K562 (cell line): ENCODE data around the gene DDR1. TPM values are rescaled to one million over a fixed set of nuclear protein-coding genes. Genes with fewer than 3 reads are reported as not detected.

Source experiments
- ARID1B ChIP-seq: fragments of 450-650 bp; IDR thresholded peaks from 2 replicates; pipeline ENCODE4 v1.6.1; 2016; ENCODE audit warnings: antibody characterized with exemption, mild to moderate bottlenecking, inconsistent platforms
- CBX3 ChIP-seq, 2 experiments: IDR thresholded peaks; 1 replicate in 1 of 2; 2 replicates in 1 of 2; pipeline ENCODE4 v1.6.1; 2012; ENCODE audit warnings: inconsistent platforms in 2 of 2, low read length in 2 of 2, borderline replicate concordance in 1 of 2, control low read depth in 1 of 2
- CTBP1 ChIP-seq: fragments of 450-650 bp; IDR thresholded peaks from 2 replicates; pipeline ENCODE4 v1.6.1; 2016; ENCODE audit warnings: borderline replicate concordance
- LEF1 ChIP-seq: fragments of 450-650 bp; IDR thresholded peaks from 2 replicates; pipeline ENCODE4 v1.6.1; 2016; ENCODE audit warnings: mild to moderate bottlenecking
- MCM7 ChIP-seq, 2 experiments: fragments of 450-650 bp; IDR thresholded peaks; 2 replicates each; pipeline ENCODE4 v1.6.1; 2016 to 2018
- NCOA1 ChIP-seq: fragments of 450-650 bp; IDR thresholded peaks from 2 replicates; pipeline ENCODE4 v1.6.1; 2016; ENCODE audit warnings: low read depth
- PML ChIP-seq: IDR thresholded peaks from 2 replicates; pipeline ENCODE4 v1.6.1; 2012; ENCODE audit warnings: low read length, inconsistent platforms
- POLR2H ChIP-seq: IDR thresholded peaks from 2 replicates; pipeline ENCODE4 v1.6.1; 2016; ENCODE audit warnings: missing genetic modification characterization, low read depth, mild to moderate bottlenecking, control low read depth, missing compliant biosample characterization, moderate library complexity
- SAP30 ChIP-seq: fragments of 200-600 bp; sonication (generic); IDR thresholded peaks from 2 replicates; pipeline ENCODE4 v1.6.1; 2012; ENCODE audit warnings: borderline replicate concordance, low read depth, mild to moderate bottlenecking, moderate library complexity, low read length, control low read depth, inconsistent platforms; ENCODE audit not compliant: insufficient read depth, poor library complexity, severe bottlenecking
- SMAD4 ChIP-seq: fragments of 250-450 bp; sonication (Bioruptor Pico); conservative IDR thresholded peaks from 2 replicates; pipeline ENCODE4 v1.8.0; 2021; ENCODE audit warnings: inconsistent platforms, mild to moderate bottlenecking, moderate library complexity
- STAT5B ChIP-seq: fragments of 250-450 bp; sonication (Bioruptor Pico); IDR thresholded peaks from 2 replicates; pipeline ENCODE4 v1.8.0; 2021; ENCODE audit warnings: mild to moderate bottlenecking, inconsistent platforms
- TCF3 ChIP-seq: sonication (generic); formaldehyde crosslinking; IDR thresholded peaks from 2 replicates; pipeline ENCODE4 v1.4.0; 2020; ENCODE audit warnings: mild to moderate bottlenecking, missing genetic modification reagents
- TRIM24 ChIP-seq, 2 experiments: fragments of 450-650 bp; IDR thresholded peaks; 2 replicates each; pipeline ENCODE4 v1.6.1; 2016
- ZFP36 ChIP-seq: fragments of 150-350 bp; IDR thresholded peaks from 2 replicates; pipeline ENCODE4 v1.6.1; 2018; ENCODE audit warnings: low read length, low read depth; ENCODE audit not compliant: partially characterized antibody
- ZNF140 ChIP-seq: fragments of 250-450 bp; sonication (Bioruptor Pico); IDR thresholded peaks from 2 replicates; pipeline ENCODE4 v1.8.0; 2021; ENCODE audit warnings: moderate library complexity, mild to moderate bottlenecking, inconsistent platforms
- ZNF436 ChIP-seq: fragments of 250-450, 450-650 bp; sonication (Bioruptor Pico); formaldehyde crosslinking; IDR thresholded peaks from 2 replicates; pipeline ENCODE4 v1.7.0; 2020; ENCODE audit warnings: mild to moderate bottlenecking
- polyA plus RNA-seq, 8 experiments: library from polyadenylated mRNA; depleted of rRNA in 4 of 8; stranded (reverse) in 5 of 8; unstranded in 3 of 8; fragments of >200 nt; fragmentation: Nextera tagmentation in 2 of 8; fragmentation: Illumina TruSeq in 1 of 8; extraction: Ambion mirVana in 2 of 8; extraction: Trizol in 1 of 8; gene quantifications; 2 replicates each; pipeline versions ENCODE4 v1.2.1 to v1.2.3, GENCODE V29; 2011 to 2014; ENCODE audit warnings: inconsistent platforms in 1 of 8, missing spikeins in 1 of 8
- total RNA-seq, 7 experiments: library from RNA; depleted of rRNA in 6 of 7; stranded (reverse); fragments of >200 nt in 6 of 7; fragmentation: Illumina TruSeq in 2 of 7; extraction: Trizol in 2 of 7; gene quantifications; 2 replicates each; pipeline versions ENCODE4 v1.2.1 to v1.2.3, GENCODE V29; 2011 to 2021; ENCODE audit warnings: low replicate concordance in 1 of 7
- TF ChIP-seq, protein P1 (sequence below): IDR thresholded peaks from 2 replicates; pipeline ENCODE4 v1.6.1; 2011; ENCODE audit warnings: borderline replicate concordance, low read depth, mild to moderate bottlenecking, moderate library complexity, low read length; ENCODE audit not compliant: insufficient read depth, poor library complexity, severe bottlenecking
- TF ChIP-seq, protein P2 (sequence below): fragments of 250-450 bp; sonication (Bioruptor Pico); IDR thresholded peaks from 2 replicates; pipeline ENCODE4 v1.4.0; 2020; ENCODE audit warnings: borderline replicate concordance
- TF ChIP-seq, protein P3 (sequence below): conservative IDR thresholded peaks from 2 replicates; pipeline ENCODE4 v1.6.1; 2011; ENCODE audit warnings: low read depth, mild to moderate bottlenecking, low read length; ENCODE audit not compliant: control insufficient read depth
- TF ChIP-seq, protein P4 (sequence below): fragments of 450-650 bp; IDR thresholded peaks from 2 replicates; pipeline ENCODE4 v1.6.1; 2016; ENCODE audit warnings: antibody characterized with exemption
- TF ChIP-seq, protein P5 (sequence below): fragments of 250-450 bp; sonication (Bioruptor Pico); IDR thresholded peaks from 2 replicates; pipeline ENCODE4 v1.5.0; 2021

Gene DDR1
- total and polyA plus RNA-seq, 9 of the 15 experiments (the other 6 are each of a cell fraction or from before 2014, with no cell fraction given): 1.4 to 44.6 (median 12.2) TPM

DNA sequence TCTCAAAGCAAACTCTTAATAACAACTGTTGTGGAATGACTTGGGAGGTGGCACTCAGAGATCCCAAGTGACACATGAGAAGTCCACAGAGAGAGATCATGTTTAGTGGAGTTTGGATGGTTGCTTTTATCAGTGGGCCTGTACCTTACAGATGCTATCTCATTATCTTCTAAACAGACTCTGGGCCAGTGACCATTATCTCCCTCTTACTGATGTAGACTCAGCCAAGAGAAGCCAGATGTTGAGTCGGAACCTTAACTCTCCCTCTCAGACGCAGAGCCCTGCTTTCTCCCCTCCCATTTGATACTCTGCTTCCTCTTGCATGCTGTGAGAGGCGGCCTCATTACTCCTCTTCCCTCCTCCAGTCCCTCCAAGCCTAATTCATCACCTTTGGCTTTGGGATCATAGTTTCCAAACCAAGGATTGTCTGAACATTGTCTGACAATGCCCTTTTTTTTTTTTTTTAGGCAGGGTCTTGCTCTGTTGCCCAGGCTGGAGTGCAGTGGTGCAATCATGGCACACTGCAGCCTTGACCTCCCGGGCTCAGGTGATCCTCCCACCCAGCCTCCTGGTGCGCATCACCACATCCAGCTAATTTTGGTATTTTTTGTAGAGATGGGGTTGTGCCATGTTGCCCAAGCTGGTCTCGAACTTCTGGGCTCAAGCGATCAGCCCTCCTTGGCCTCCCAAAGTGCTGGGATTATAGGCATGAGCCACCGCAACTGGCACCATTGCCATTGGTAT lies 4.5 kb upstream of the DDR1 start (continued):
- no peak for TF ChIP-seq ZNF140 (CRISPR knock-in tag)
- no peak for TF ChIP-seq POLR2H (tag)
- peak; percentile 89 for TF ChIP-seq ARID1B
- TF ChIP-seq, protein P1, sequence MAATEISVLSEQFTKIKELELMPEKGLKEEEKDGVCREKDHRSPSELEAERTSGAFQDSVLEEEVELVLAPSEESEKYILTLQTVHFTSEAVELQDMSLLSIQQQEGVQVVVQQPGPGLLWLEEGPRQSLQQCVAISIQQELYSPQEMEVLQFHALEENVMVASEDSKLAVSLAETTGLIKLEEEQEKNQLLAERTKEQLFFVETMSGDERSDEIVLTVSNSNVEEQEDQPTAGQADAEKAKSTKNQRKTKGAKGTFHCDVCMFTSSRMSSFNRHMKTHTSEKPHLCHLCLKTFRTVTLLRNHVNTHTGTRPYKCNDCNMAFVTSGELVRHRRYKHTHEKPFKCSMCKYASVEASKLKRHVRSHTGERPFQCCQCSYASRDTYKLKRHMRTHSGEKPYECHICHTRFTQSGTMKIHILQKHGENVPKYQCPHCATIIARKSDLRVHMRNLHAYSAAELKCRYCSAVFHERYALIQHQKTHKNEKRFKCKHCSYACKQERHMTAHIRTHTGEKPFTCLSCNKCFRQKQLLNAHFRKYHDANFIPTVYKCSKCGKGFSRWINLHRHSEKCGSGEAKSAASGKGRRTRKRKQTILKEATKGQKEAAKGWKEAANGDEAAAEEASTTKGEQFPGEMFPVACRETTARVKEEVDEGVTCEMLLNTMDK: no peak
- no peak for TF ChIP-seq SAP30
- TF ChIP-seq, protein P2, sequence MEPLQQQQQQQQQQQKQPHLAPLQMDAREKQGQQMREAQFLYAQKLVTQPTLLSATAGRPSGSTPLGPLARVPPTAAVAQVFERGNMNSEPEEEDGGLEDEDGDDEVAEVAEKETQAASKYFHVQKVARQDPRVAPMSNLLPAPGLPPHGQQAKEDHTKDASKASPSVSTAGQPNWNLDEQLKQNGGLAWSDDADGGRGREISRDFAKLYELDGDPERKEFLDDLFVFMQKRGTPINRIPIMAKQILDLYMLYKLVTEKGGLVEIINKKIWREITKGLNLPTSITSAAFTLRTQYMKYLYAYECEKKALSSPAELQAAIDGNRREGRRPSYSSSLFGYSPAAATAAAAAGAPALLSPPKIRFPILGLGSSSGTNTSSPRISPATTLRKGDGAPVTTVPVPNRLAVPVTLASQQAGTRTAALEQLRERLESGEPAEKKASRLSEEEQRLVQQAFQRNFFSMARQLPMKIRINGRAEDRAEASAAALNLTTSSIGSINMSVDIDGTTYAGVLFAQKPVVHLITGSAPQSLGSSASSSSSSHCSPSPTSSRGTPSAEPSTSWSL: no peak
- TF ChIP-seq ZNF436 (CRISPR knock-in tag): no peak
- TF ChIP-seq TRIM24 (IDR thresholded peaks at IDR 0.05): peak; percentile 8 to 70; a peak in 3 of 4 replicates
- TF ChIP-seq NCOA1: peak; percentile 55; the same call in 1 of the 2 replicates
- peak; percentile 70 for TF ChIP-seq SMAD4 (CRISPR knock-in tag)
- TF ChIP-seq CTBP1: peak; percentile 99
- TF ChIP-seq, protein P3, sequence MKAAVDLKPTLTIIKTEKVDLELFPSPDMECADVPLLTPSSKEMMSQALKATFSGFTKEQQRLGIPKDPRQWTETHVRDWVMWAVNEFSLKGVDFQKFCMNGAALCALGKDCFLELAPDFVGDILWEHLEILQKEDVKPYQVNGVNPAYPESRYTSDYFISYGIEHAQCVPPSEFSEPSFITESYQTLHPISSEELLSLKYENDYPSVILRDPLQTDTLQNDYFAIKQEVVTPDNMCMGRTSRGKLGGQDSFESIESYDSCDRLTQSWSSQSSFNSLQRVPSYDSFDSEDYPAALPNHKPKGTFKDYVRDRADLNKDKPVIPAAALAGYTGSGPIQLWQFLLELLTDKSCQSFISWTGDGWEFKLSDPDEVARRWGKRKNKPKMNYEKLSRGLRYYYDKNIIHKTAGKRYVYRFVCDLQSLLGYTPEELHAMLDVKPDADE: no peak
- TF ChIP-seq, protein P4, sequence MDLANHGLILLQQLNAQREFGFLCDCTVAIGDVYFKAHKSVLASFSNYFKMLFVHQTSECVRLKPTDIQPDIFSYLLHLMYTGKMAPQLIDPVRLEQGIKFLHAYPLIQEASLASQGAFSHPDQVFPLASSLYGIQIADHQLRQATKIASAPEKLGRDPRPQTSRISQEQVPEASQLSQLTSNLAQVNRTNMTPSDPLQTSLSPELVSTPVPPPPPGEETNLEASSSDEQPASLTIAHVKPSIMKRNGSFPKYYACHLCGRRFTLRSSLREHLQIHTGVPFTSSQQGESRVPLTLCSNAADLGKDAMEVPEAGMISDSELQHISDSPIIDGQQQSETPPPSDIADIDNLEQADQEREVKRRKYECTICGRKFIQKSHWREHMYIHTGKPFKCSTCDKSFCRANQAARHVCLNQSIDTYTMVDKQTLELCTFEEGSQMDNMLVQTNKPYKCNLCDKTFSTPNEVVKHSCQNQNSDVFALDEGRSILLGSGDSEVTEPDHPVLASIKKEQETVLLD: peak; percentile 71; the same call in 1 of the 2 replicates
- no peak for TF ChIP-seq MCM7 (IDR thresholded peaks at IDR 0.05)
- peak; percentile 80 for TF ChIP-seq TCF3 (CRISPR knock-in tag)
- 0 out of 3 replicates have a peak, but pooled peaks of 1 of the 2 experiments have one; percentile 33 for TF ChIP-seq CBX3 (IDR thresholded peaks at IDR 0.05; ENCODE audit: borderline replicate concordance in 1 of 2, low read length in 2 of 2)
- TF ChIP-seq ZFP36: no peak
- peak; percentile 56 for TF ChIP-seq PML
- peak; percentile 37; the same call in 1 of the 2 replicates for TF ChIP-seq LEF1
- no peak for TF ChIP-seq STAT5B (CRISPR knock-in tag)
- TF ChIP-seq, protein P5, sequence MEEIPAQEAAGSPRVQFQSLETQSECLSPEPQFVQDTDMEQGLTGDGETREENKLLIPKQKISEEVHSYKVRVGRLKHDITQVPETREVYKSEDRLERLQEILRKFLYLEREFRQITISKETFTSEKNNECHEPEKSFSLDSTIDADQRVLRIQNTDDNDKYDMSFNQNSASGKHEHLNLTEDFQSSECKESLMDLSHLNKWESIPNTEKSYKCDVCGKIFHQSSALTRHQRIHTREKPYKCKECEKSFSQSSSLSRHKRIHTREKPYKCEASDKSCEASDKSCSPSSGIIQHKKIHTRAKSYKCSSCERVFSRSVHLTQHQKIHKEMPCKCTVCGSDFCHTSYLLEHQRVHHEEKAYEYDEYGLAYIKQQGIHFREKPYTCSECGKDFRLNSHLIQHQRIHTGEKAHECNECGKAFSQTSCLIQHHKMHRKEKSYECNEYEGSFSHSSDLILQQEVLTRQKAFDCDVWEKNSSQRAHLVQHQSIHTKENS: no peak
